Activated CD8-positive, alpha-beta T cell treated with anti-CD3 and anti-CD28 coated beads for 36 hours (primary cell): ENCODE data around the gene ZNF3. TPM values are rescaled to one million over a fixed set of nuclear protein-coding genes. Genes with fewer than 3 reads are reported as not detected.

Source experiments
- ATAC-seq: fragments of 200-7000 bp; cut with Tn5 transposase; one replicate; pipeline ENCODE4 v1.10.0; 2021; ENCODE audit warnings: mild to moderate bottlenecking, moderate library complexity
- CTCF ChIA-PET: fragments of 350-600 bp; sonication (Branson Sonifier 250); formaldehyde crosslinking; loops from one replicate; lab custom pipeline; 2021; ENCODE audit warnings: antibody characterized with exemption; lab: Charles Lee
- POLR2A ChIA-PET: fragments of 350-600 bp; sonication (Branson Sonifier 250); formaldehyde crosslinking; loops from one replicate; lab custom pipeline; 2021; ENCODE audit warnings: antibody characterized with exemption; lab: Charles Lee
- DNase-seq: peaks from one replicate; pipeline ENCODE4 v3.0.0-alpha.2; 2020
- H3K27ac Mint-ChIP-seq: one replicate; pipeline ENCODE4 v1.8.0; 2021; ENCODE audit warnings: mild to moderate bottlenecking, mixed read lengths
- H3K27me3 Mint-ChIP-seq: one replicate; pipeline ENCODE4 v1.8.0; 2021; ENCODE audit warnings: mixed read lengths
- H3K36me3 Mint-ChIP-seq: one replicate; pipeline ENCODE4 v1.8.0; 2021; ENCODE audit warnings: low read depth, mixed read lengths
- H3K4me1 Mint-ChIP-seq: one replicate; pipeline ENCODE4 v1.8.0; 2021; ENCODE audit warnings: low read depth, mixed read lengths
- H3K4me3 Mint-ChIP-seq: one replicate; pipeline ENCODE4 v1.8.0; 2021; ENCODE audit warnings: mild to moderate bottlenecking, moderate library complexity, mixed read lengths
- H3K9me3 Mint-ChIP-seq: one replicate; pipeline ENCODE4 v1.8.0; 2021; ENCODE audit warnings: mixed read lengths
- CTCF ChIP-seq: fragments of 200-600 bp; IDR thresholded peaks from one replicate; pipeline ENCODE4 v1.8.0; 2022; ENCODE audit warnings: antibody characterized with exemption, mild to moderate bottlenecking
- intact Hi-C: fragments of 100-400 bp; cut with micrococcal nuclease; formaldehyde crosslinking; loops from one replicate; pipeline ENCODE4 v1.10.0; 2022
- total RNA-seq, 2 experiments: library from RNA; stranded (reverse); gene quantifications; one replicate each; pipeline ENCODE4 v1.2.3, GENCODE V29; 2021

Gene ZNF3
- total RNA-seq, 2 experiments from 2014 or later = 16.4 to 18.9 TPM

- peaks cover 19% of the 10 kb centered on the region for H3K36me3 Mint-ChIP-seq
- intact Hi-C loops = no loop called here
- no peak overlapping the region for H3K27ac Mint-ChIP-seq
- ChIA-PET POLR2A (no interaction called here), CTCF (interaction anchor here (0.9 to 1.0 kb wide), 2 partner anchors 9 to 19 kb away, joined by 3 read pairs; partner anchors contain the start of gene ZSCAN21)
- TF ChIP-seq CTCF = no peak
- ATAC-seq = no peak
- H3K9me3 Mint-ChIP-seq = no peaks in the 10 kb centered on the region
- H3K27me3 Mint-ChIP-seq = no peaks in the 10 kb centered on the region
- no peaks in the 10 kb centered on the region for H3K4me1 Mint-ChIP-seq
- no peak overlapping the region for H3K4me3 Mint-ChIP-seq
- no peak for DNase-seq
These were observed 22.2 kb downstream of the ZNF3 start for GRCh38 chr7:100059251-100059739.

GRCh38 chr7:100057006-100057405, 24.5 kb downstream of the ZNF3 start:
- POLR2A ChIA-PET = no interaction called here
- ATAC-seq (no peak), DNase-seq (no peak)
- peaks cover 4% of the 10 kb centered on the region for H3K4me1 Mint-ChIP-seq
- no peak for TF ChIP-seq CTCF
- H3K27ac Mint-ChIP-seq = no peak overlapping the region
- CTCF ChIA-PET = no interaction called here
- no peaks in the 10 kb centered on the region for H3K9me3 Mint-ChIP-seq
- intact Hi-C loops = no loop called here
- H3K4me3 Mint-ChIP-seq = no peak overlapping the region
- no peaks in the 10 kb centered on the region for H3K27me3 Mint-ChIP-seq
- peaks cover 15% of the 10 kb centered on the region for H3K36me3 Mint-ChIP-seq

GRCh38 chr7:100053215-100053614, 28.3 kb downstream of the ZNF3 start:
- no peaks in the 10 kb centered on the region for H3K9me3 Mint-ChIP-seq
- no peak overlapping the region for H3K27ac Mint-ChIP-seq
- H3K4me3 Mint-ChIP-seq = no peak overlapping the region
- peaks cover 16% of the 10 kb centered on the region for H3K4me1 Mint-ChIP-seq
- ChIA-PET POLR2A (interaction anchor here (0.6 kb wide), 1 partner anchor 39 kb away, joined by 4 read pairs; no protein-coding TSS in a partner anchor), CTCF (interaction anchor here (0.9 to 3.3 kb wide), 7 partner anchors 8 to 140 kb away, joined by 3 to 20 read pairs (median 4); partner anchors contain the start of genes AP4M1 and ZKSCAN1)
- intact Hi-C loops = no loop called here
- ATAC-seq = peak; percentile 35
- no peaks in the 10 kb centered on the region for H3K27me3 Mint-ChIP-seq
- TF ChIP-seq CTCF = no peak
- DNase-seq = peak; percentile 22
- H3K36me3 Mint-ChIP-seq = peaks cover 8% of the 10 kb centered on the region

GRCh38 chr7:100051611-100052010, 29.9 kb downstream of the ZNF3 start:
- ATAC-seq = no peak
- intact Hi-C loops = no loop called here
- ChIA-PET POLR2A (interaction anchor here (0.8 to 1.5 kb wide), 4 partner anchors 12 to 60 kb away, joined by 3 to 9 read pairs (median 4); no protein-coding TSS in a partner anchor), CTCF (interaction anchor here (0.8 to 3.3 kb wide), 8 partner anchors 11 to 138 kb away, joined by 3 to 20 read pairs (median 4); partner anchors contain the start of gene ZKSCAN1)
- no peak for TF ChIP-seq CTCF
- H3K36me3 Mint-ChIP-seq = peaks cover 4% of the 10 kb centered on the region
- H3K4me3 Mint-ChIP-seq = peak overlapping the region; percentile 6
- H3K4me1 Mint-ChIP-seq = peaks cover 16% of the 10 kb centered on the region
- H3K27ac Mint-ChIP-seq = no peak overlapping the region
- no peaks in the 10 kb centered on the region for H3K27me3 Mint-ChIP-seq
- no peak for DNase-seq
- H3K9me3 Mint-ChIP-seq = no peaks in the 10 kb centered on the region
